ENCODE results near the gene SLC25A41.

DNA sequence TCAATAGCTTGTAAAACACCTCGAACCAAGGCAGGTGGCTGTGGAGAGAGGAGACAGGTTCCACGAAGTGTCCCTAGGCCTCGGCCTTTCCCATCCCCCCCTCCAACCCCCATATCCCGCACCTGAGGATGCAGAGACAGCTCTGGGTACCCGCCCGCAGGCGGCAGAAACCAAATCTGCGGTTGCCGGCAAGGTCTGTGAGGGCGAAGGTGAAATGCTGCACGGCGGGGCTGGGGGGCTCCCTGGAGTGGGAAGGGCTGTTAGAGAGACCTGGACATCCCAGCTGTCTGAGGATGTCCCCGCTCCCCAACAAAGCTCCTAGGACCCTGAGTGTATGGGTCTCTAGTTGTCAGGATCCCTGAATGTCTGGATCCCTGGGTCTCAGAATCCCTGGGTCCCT lies 45.3 kb upstream of the SLC25A41 start:
- TF ChIP-seq, protein P1, sequence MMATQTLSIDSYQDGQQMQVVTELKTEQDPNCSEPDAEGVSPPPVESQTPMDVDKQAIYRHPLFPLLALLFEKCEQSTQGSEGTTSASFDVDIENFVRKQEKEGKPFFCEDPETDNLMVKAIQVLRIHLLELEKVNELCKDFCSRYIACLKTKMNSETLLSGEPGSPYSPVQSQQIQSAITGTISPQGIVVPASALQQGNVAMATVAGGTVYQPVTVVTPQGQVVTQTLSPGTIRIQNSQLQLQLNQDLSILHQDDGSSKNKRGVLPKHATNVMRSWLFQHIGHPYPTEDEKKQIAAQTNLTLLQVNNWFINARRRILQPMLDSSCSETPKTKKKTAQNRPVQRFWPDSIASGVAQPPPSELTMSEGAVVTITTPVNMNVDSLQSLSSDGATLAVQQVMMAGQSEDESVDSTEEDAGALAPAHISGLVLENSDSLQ (IDR thresholded peaks at IDR 0.05), result no peak
- TF ChIP-seq SUZ12 (IDR thresholded peaks at IDR 0.05) (no peak), FOXM1 (IDR thresholded peaks at IDR 0.05; ENCODE audit: borderline replicate concordance) (no peak), LEF1 (IDR thresholded peaks at IDR 0.05; ENCODE audit: borderline replicate concordance) (no peak), SP1 (IDR thresholded peaks at IDR 0.05) (no peak), ARNT (IDR thresholded peaks at IDR 0.05) (no peak), BHLHE40 (IDR thresholded peaks at IDR 0.05; ENCODE audit: borderline replicate concordance) (no peak)
